IMR-90 (cell line): ENCODE results near the gene GALNT3. TPM values are rescaled to one million over a fixed set of nuclear protein-coding genes. Genes with fewer than 3 reads are reported as not detected.

Source experiments
- ATAC-seq: fragments of 200-7000 bp; cut with Tn5 transposase; 2 replicates; pipeline ENCODE4 v1.9.1; 2020; ENCODE audit warnings: low read depth, mild to moderate bottlenecking, moderate library complexity
- BruUV-seq: library from RNA; stranded (reverse); fragments of 400-500 nt; replicated peaks from 2 replicates; lab custom pipeline; 2021; lab: Mats Ljungman, UMichigan
- CTCF ChIA-PET: fragments of 300-600 bp; formaldehyde crosslinking; extraction: SDS; loops from one replicate; lab custom pipeline; 2021; ENCODE audit warnings: antibody characterized with exemption; lab: Yijun Ruan, JAX
- POLR2A ChIA-PET: fragments of 300-600 bp; sonication (Branson Sonifier 250); formaldehyde crosslinking; loops from one replicate; lab custom pipeline; 2022; ENCODE audit warnings: antibody characterized with exemption; ENCODE audit not compliant: unreplicated experiment; lab: Charles Lee
- DNase-seq: peaks from one replicate; pipeline ENCODE4 v3.0.0; 2013
- H2AFZ ChIP-seq: replicated peaks from 2 replicates; pipeline ENCODE3; 2013; ENCODE audit warnings: low read length, mild to moderate bottlenecking; ENCODE audit not compliant: poor library complexity
- H2AK5ac ChIP-seq: 2 replicates; pipeline ENCODE4 v1.6.1; 2013; ENCODE audit warnings: low read depth, low read length, inconsistent platforms
- H2AK9ac ChIP-seq: replicated peaks from 2 replicates; pipeline ENCODE3; 2013; ENCODE audit warnings: mild to moderate bottlenecking, low read depth, low read length, moderate library complexity; ENCODE audit not compliant: poor library complexity
- H2BK120ac ChIP-seq: 2 replicates; pipeline ENCODE4 v1.6.1; 2013; ENCODE audit warnings: low read depth, low read length, inconsistent platforms
- H2BK15ac ChIP-seq: 3 replicates; pipeline ENCODE4 v1.6.1; 2013; ENCODE audit warnings: low read depth, low read length, inconsistent platforms
- H2BK20ac ChIP-seq: 2 replicates; pipeline ENCODE4 v1.6.1; 2013; ENCODE audit warnings: low read depth, mild to moderate bottlenecking, inconsistent platforms, low read length, moderate library complexity
- H2BK5ac ChIP-seq: 2 replicates; pipeline ENCODE4 v1.6.1; 2013; ENCODE audit warnings: mild to moderate bottlenecking, low read depth, low read length, inconsistent platforms; ENCODE audit not compliant: poor library complexity, severe bottlenecking
- H3K14ac ChIP-seq: replicated peaks from 2 replicates; pipeline ENCODE4 v1.6.1; 2013; ENCODE audit warnings: low read depth, low read length, inconsistent platforms
- H3K18ac ChIP-seq: 2 replicates; pipeline ENCODE4 v1.6.1; 2013; ENCODE audit warnings: low read depth, low read length, control low read depth
- H3K23ac ChIP-seq: 2 replicates; pipeline ENCODE4 v1.6.1; 2013; ENCODE audit warnings: low read depth, low read length, inconsistent platforms
- H3K27ac ChIP-seq: 2 replicates; pipeline ENCODE4 v1.5.1; 2013; ENCODE audit warnings: mild to moderate bottlenecking, control low read depth, low read length; ENCODE audit not compliant: insufficient read depth
- H3K27me3 ChIP-seq: 2 replicates; pipeline ENCODE4 v1.6.1; 2013; ENCODE audit warnings: low read length; ENCODE audit not compliant: control insufficient read depth, insufficient read depth
- H3K36me3 ChIP-seq: 2 replicates; pipeline ENCODE4 v1.6.1; 2013; ENCODE audit warnings: low read length, mixed read lengths; ENCODE audit not compliant: control insufficient read depth, insufficient read depth
- H3K4ac ChIP-seq: 2 replicates; pipeline ENCODE4 v1.6.1; 2013; ENCODE audit warnings: low read depth, low read length, inconsistent platforms
- H3K4me1 ChIP-seq: 2 replicates; pipeline ENCODE4 v1.6.1; 2013; ENCODE audit warnings: low read length, mixed read lengths; ENCODE audit not compliant: control insufficient read depth, insufficient read depth
- H3K4me2 ChIP-seq: 2 replicates; pipeline ENCODE4 v1.6.1; 2013; ENCODE audit warnings: low read depth, mild to moderate bottlenecking, control low read depth, low read length, moderate library complexity
- H3K4me3 ChIP-seq: 2 replicates; pipeline ENCODE4 v1.5.1; 2013; ENCODE audit warnings: low read depth, mild to moderate bottlenecking, control low read depth, low read length, moderate library complexity; ENCODE audit not compliant: insufficient read depth
- H3K56ac ChIP-seq: 2 replicates; pipeline ENCODE4 v1.6.1; 2013; ENCODE audit warnings: low read length, inconsistent platforms; ENCODE audit not compliant: insufficient read depth; ENCODE audit errors: extremely low read depth
- H3K79me1 ChIP-seq, 2 experiments: 2 replicates each; pipeline ENCODE4 v1.6.1; 2013; ENCODE audit warnings: low read length in 2 of 2, inconsistent platforms in 1 of 2, low read depth in 1 of 2
- H3K9ac ChIP-seq: 2 replicates; pipeline ENCODE4 v1.6.1; 2013; ENCODE audit warnings: low read depth, low read length, control low read depth
- H3K9me1 ChIP-seq: 2 replicates; pipeline ENCODE4 v1.6.1; 2013; ENCODE audit warnings: low read length, inconsistent platforms; ENCODE audit not compliant: insufficient read depth
- H3K9me3 ChIP-seq: 2 replicates; pipeline ENCODE4 v1.6.1; 2013; ENCODE audit warnings: low read length; ENCODE audit not compliant: control insufficient read depth, insufficient read depth
- H4K20me1 ChIP-seq: 2 replicates; pipeline ENCODE4 v1.6.1; 2013; ENCODE audit warnings: low read length, inconsistent platforms; ENCODE audit not compliant: insufficient read depth
- H4K5ac ChIP-seq: 2 replicates; pipeline ENCODE4 v1.6.1; 2013; ENCODE audit warnings: mild to moderate bottlenecking, low read depth, low read length, control low read depth
- H4K8ac ChIP-seq, 2 experiments: 2 replicates each; pipeline ENCODE4 v1.6.1; 2013; ENCODE audit warnings: low read depth in 2 of 2, low read length in 2 of 2, control low read depth in 1 of 2, inconsistent platforms in 1 of 2
- H4K91ac ChIP-seq: 2 replicates; pipeline ENCODE4 v1.6.1; 2013; ENCODE audit warnings: low read depth, low read length, inconsistent platforms; ENCODE audit not compliant: insufficient read depth
- CEBPB ChIP-seq: IDR thresholded peaks from 2 replicates; pipeline ENCODE4 v1.6.1; 2012; ENCODE audit warnings: low read depth, low read length, improper control_type of control experiment
- MAFK ChIP-seq: IDR thresholded peaks from 2 replicates; pipeline ENCODE4 v1.6.1; 2012; ENCODE audit warnings: low read depth, low read length, improper control_type of control experiment
- RFX5 ChIP-seq: IDR thresholded peaks from 2 replicates; pipeline ENCODE4 v1.8.0; 2012; ENCODE audit warnings: low read depth, mild to moderate bottlenecking, low read length, moderate library complexity
- WGBS, 2 experiments: methylation state at CpG; one replicate each; pipeline versions ENCODE4 v1.1.5 to v1.1.7; 2013; ENCODE audit warnings: missing lambda C conversion rate in 2 of 2; ENCODE audit not compliant: insufficient read length in 1 of 2; ENCODE audit errors: extremely low coverage in 2 of 2; 5-methylcytosine and 5-hydroxymethylcytosine counted together
- dilution Hi-C: fragments of 300-500 bp; cut with HindIII; formaldehyde crosslinking; loops from one replicate; pipeline ENCODE4 v1.14.3; 2018; ENCODE audit warnings: low sequenced_read_pairs; ENCODE audit not compliant: unreplicated experiment
- in situ Hi-C: fragments of 300-500 bp; cut with MboI; formaldehyde crosslinking; loops from 3 replicates; pipeline ENCODE4 v1.14.3; 2019; ENCODE audit warnings: low sequenced_read_pairs, inconsistent platforms, mixed read lengths
- intact Hi-C: fragments of 100-400 bp; cut with micrococcal nuclease; formaldehyde crosslinking; loops from 2 replicates; pipeline ENCODE4 v1.10.0; 2022
- polyA plus RNA-seq, 3 experiments: library from polyadenylated mRNA; depleted of rRNA; stranded (reverse); fragments of >200 nt; gene quantifications; 2 replicates each; pipeline ENCODE4 v1.2.3, GENCODE V29; 2012; ENCODE audit warnings: low replicate concordance in 1 of 3
- total RNA-seq: library from RNA; depleted of rRNA; stranded (reverse); fragments of >200 nt; gene quantifications from 2 replicates; pipeline ENCODE4 v1.2.3, GENCODE V29; 2012

The GALNT3 gene
- total and polyA plus RNA-seq, 2 of the 4 experiments (the other 2 are of a cell fraction) = 1.1 to 2.0 TPM

DNA sequence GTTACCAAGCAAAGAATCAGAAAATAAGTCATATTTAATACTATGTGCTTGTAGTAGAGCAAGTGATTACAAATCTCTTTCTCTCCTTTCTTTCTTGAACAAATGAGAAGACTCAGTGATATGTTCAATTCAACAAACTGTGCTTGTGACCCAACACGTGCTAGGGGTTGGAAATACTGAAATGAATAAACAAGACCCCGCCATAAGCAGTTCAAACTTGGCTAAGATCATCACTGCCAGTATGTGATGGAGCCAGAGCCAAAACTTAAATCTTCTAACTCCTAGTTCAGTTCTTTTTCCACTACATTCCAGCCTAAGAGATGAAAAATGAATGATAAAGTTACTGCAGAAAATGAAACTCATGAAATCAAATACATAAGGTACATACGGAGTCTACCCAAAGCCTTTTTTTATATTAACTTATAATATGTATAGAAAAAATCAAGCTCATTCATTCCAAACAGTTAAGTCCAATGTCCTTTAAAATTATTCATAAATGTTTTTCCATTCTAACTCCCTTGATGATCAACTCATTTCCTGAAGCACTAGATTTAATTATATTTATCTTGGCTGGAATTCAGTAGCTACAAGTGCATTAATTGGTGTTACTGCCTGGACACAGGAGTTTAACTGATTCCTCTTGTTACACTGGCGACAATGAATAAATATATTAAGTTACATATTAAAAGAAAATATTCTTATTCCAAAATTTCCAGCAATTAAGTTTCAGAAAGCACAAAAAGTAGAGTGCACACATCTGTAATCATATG, 36.0 kb downstream of the GALNT3 start:
- H2AK9ac ChIP-seq = no peak overlapping the region
- no peak for ATAC-seq
- H4K91ac ChIP-seq = no peak overlapping the region
- no peak overlapping the region for H4K8ac ChIP-seq
- no peak for TF ChIP-seq CEBPB
- no peak for TF ChIP-seq RFX5
- no peak for TF ChIP-seq MAFK
- no CpG with 5 or more reads among the region's 4 CpGs for whole genome bisulfite sequencing, 2 experiments
- no peak overlapping the region for H3K4me2 ChIP-seq
- ChIA-PET CTCF (interaction anchor here (1.0 kb wide), 1 partner anchor 9 kb away, joined by 3 read pairs; no protein-coding TSS in a partner anchor), POLR2A (no interaction called here)
- no peak for DNase-seq
- H3K23ac ChIP-seq = no peak overlapping the region
- H3K4me1 ChIP-seq = peaks cover 2% of the 10 kb centered on the region; the same call in 1 of the 2 replicates
- no peak overlapping the region for H2AFZ ChIP-seq
- H3K36me3 ChIP-seq = no peaks in the 10 kb centered on the region
- dilution Hi-C loops (no loop called here), in situ Hi-C loops (no loop called here), intact Hi-C loops (no loop called here)
- no peaks in the 10 kb centered on the region for H3K79me1 ChIP-seq
- H3K4ac ChIP-seq = no peak overlapping the region
- H2BK5ac ChIP-seq = no peak overlapping the region
- H3K27ac ChIP-seq = no peak overlapping the region
- no peak overlapping the region for H3K18ac ChIP-seq
- no peak overlapping the region for H3K4me3 ChIP-seq
- no TSS peak for BruUV-seq
- H3K56ac ChIP-seq = no peak overlapping the region
- no peaks in the 10 kb centered on the region for H3K27me3 ChIP-seq
- H4K20me1 ChIP-seq = no peaks in the 10 kb centered on the region
- no peak overlapping the region for H2BK15ac ChIP-seq
- H3K9me1 ChIP-seq = no peaks in the 10 kb centered on the region
- H3K14ac ChIP-seq = no peak overlapping the region
- no peak overlapping the region for H4K5ac ChIP-seq
- no peak overlapping the region for H2AK5ac ChIP-seq
- H2BK120ac ChIP-seq = no peak overlapping the region
- no peak overlapping the region for H3K9ac ChIP-seq
- H3K9me3 ChIP-seq = no peaks in the 10 kb centered on the region
- H2BK20ac ChIP-seq = no peak overlapping the region
